Lower leg skin (tissue), 4 donors: Measurements from ENCODE around the gene C2orf72. TPM values are rescaled to one million over a fixed set of nuclear protein-coding genes. Genes with fewer than 3 reads are reported as not detected.

Source experiments
- DNase-seq, 2 donors: peaks; one replicate each; pipeline ENCODE4 v3.0.0-alpha.2; 2019; ENCODE audit warnings: low spot score in 2 of 2
- H3K4me3 ChIP-seq: fragments of 200-600 bp; sonication (generic); 2 replicates; pipeline ENCODE4 v1.5.1; 2017; ENCODE audit warnings: mild to moderate bottlenecking, low read depth; ENCODE audit not compliant: poor library complexity, severe bottlenecking
- CTCF ChIP-seq, 3 donors: fragments of 450-650 bp; IDR thresholded peaks; one replicate each; pipeline ENCODE4 v1.5.1; 2016; ENCODE audit warnings: antibody characterized with exemption in 3 of 3, mild to moderate bottlenecking in 3 of 3, moderate library complexity in 2 of 3
- POLR2A ChIP-seq, 2 donors: fragments of 450-650 bp; IDR thresholded peaks; one replicate each; pipeline ENCODE4 v1.6.1; 2016 to 2017; ENCODE audit warnings: antibody characterized with exemption in 2 of 2, mild to moderate bottlenecking in 1 of 2, moderate library complexity in 1 of 2
- whole genome bisulfite sequencing, 2 donors: methylation state at CpG; one replicate each; pipeline ENCODE4 v1.1.5; 2018; 5-methylcytosine and 5-hydroxymethylcytosine counted together
- intact Hi-C: fragments of 100-400 bp; cut with DNase I; formaldehyde crosslinking; loops from one replicate; pipeline ENCODE4 v1.15.0; 2023; ENCODE audit warnings: low total_unique reads
- total RNA-seq, 4 donors: library from RNA; depleted of rRNA; stranded (reverse); fragments of >200 nt; gene quantifications; one replicate each; pipeline ENCODE4 v1.1.0, GENCODE V29; 2016

The C2orf72 gene
- total RNA-seq, 4 donors from 2014 or later: 0.95 to 7.3 (median 4.0) TPM

- H3K4me3 ChIP-seq: no peak overlapping the region
Measured at GRCh38 chr2:231036578-231037106, 681 bp upstream of the C2orf72 start.

GRCh38 chr2:231037731-231038482 is 584 bp downstream of the C2orf72 start:
- 4 to 6% methylated on average over 21 to 30 of the region's 104 CpGs for WGBS, 2 donors

More at GRCh38 chr2:231036578-231037106, 681 bp upstream of the C2orf72 start:
- WGBS, 2 donors: 66 to 68% methylated on average over 12 of the region's 12 CpGs
- TF ChIP-seq CTCF (IDR thresholded peaks at IDR 0.05) (no peak), POLR2A (IDR thresholded peaks at IDR 0.05) (no peak)
- DNase-seq: peak in 1 of 2 donors; percentile 40
- intact Hi-C loops: no loop called here

GRCh38 chr2:231038483-231039293 is 1.4 kb downstream of the C2orf72 start:
- no peak for TF ChIP-seq CTCF (IDR thresholded peaks at IDR 0.05)
- no peak for TF ChIP-seq POLR2A (IDR thresholded peaks at IDR 0.05)
- intact Hi-C loops: no loop called here
- whole genome bisulfite sequencing, 2 donors: 20 to 21% methylated on average over 21 of the region's 21 CpGs
- no peak overlapping the region for H3K4me3 ChIP-seq
- no peak for DNase-seq

More at GRCh38 chr2:231037731-231038482, 584 bp downstream of the C2orf72 start:
- TF ChIP-seq CTCF (IDR thresholded peaks at IDR 0.05) (no peak), POLR2A (IDR thresholded peaks at IDR 0.05) (no peak)
- H3K4me3 ChIP-seq: no peak overlapping the region
- intact Hi-C loops: no loop called here
- peak in 1 of 2 donors; percentile 49 for DNase-seq

- H3K4me3 ChIP-seq: no peak overlapping the region
- intact Hi-C loops: no loop called here
- no peak for DNase-seq
- TF ChIP-seq CTCF (IDR thresholded peaks at IDR 0.05): no peak
- no peak for TF ChIP-seq POLR2A (IDR thresholded peaks at IDR 0.05)
- WGBS, 2 donors: 68 to 76% methylated on average over 6 of the region's 6 CpGs
Measured at GRCh38 chr2:231039294-231039664, 2.0 kb downstream of the C2orf72 start.

- 79 to 80% methylated on average over 8 of the region's 8 CpGs for WGBS, 2 donors
- no peak for DNase-seq
- intact Hi-C loops: no loop called here
- TF ChIP-seq CTCF (IDR thresholded peaks at IDR 0.05): peak in 1 of 3 donors; percentile 21
- TF ChIP-seq POLR2A (IDR thresholded peaks at IDR 0.05): no peak
- H3K4me3 ChIP-seq: no peak overlapping the region
Measured at GRCh38 chr2:231039821-231040364, 2.6 kb downstream of the C2orf72 start.
